PC-9 (cell line): ENCODE results near the gene MRPL58. TPM values are rescaled to one million over a fixed set of nuclear protein-coding genes. Genes with fewer than 3 reads are reported as not detected.

Experiments
- BruUV-seq: library from RNA; stranded (reverse); fragments of 400-500 nt; replicated peaks from 2 replicates; lab custom pipeline; 2021; lab: Mats Ljungman, UMichigan
- CTCF ChIA-PET: fragments of 300-600 bp; sonication (Branson Sonifier 250); formaldehyde crosslinking; loops from one replicate; lab custom pipeline; 2022; ENCODE audit warnings: antibody characterized with exemption; lab: Charles Lee
- POLR2A ChIA-PET: fragments of 300-600 bp; sonication (Branson Sonifier 250); formaldehyde crosslinking; loops from one replicate; lab custom pipeline; 2022; ENCODE audit warnings: antibody characterized with exemption; ENCODE audit not compliant: unreplicated experiment; lab: Charles Lee
- DNase-seq, 2 experiments: peaks; one replicate each; pipeline versions ENCODE4 v3.0.0 to v3.0.0-alpha.2; 2015 to 2022; ENCODE audit warnings: mixed read lengths in 1 of 2
- H2AFZ ChIP-seq: fragments of 200-600 bp; sonication (generic); 2 replicates; pipeline ENCODE4 v1.8.1; 2017; ENCODE audit warnings: antibody characterized with exemption
- H3F3A ChIP-seq: fragments of 200-600 bp; sonication (generic); 2 replicates; pipeline ENCODE4 v1.8.1; 2017; ENCODE audit warnings: antibody characterized with exemption, mild to moderate bottlenecking, low read depth; ENCODE audit not compliant: insufficient read depth
- H3K27ac ChIP-seq: fragments of 200-600 bp; sonication (generic); 2 replicates; pipeline ENCODE4 v1.6.1; 2016; ENCODE audit warnings: mixed run types
- H3K27me3 ChIP-seq: fragments of 200-600 bp; sonication (generic); 2 replicates; pipeline ENCODE4 v1.6.1; 2016; ENCODE audit warnings: low read depth, mixed run types; ENCODE audit not compliant: insufficient read depth
- H3K36me3 ChIP-seq: fragments of 200-600 bp; sonication (generic); 2 replicates; pipeline ENCODE4 v1.6.1; 2016; ENCODE audit warnings: low read depth, mixed run types
- H3K4me1 ChIP-seq: fragments of 200-600 bp; sonication (generic); replicated peaks from 2 replicates; pipeline ENCODE4 v1.6.1; 2016; ENCODE audit warnings: mixed run types; ENCODE audit not compliant: insufficient read depth
- H3K4me2 ChIP-seq: fragments of 200-600 bp; sonication (generic); 2 replicates; pipeline ENCODE4 v1.6.1; 2017; ENCODE audit warnings: mixed run types
- H3K4me3 ChIP-seq: fragments of 200-600 bp; sonication (generic); 2 replicates; pipeline ENCODE4 v1.6.1; 2016; ENCODE audit warnings: mixed run types
- H3K79me2 ChIP-seq: fragments of 200-600 bp; sonication (generic); 2 replicates; pipeline ENCODE4 v1.6.1; 2017; ENCODE audit warnings: low read depth, mixed run types
- H3K9me2 ChIP-seq: fragments of 200-600 bp; sonication (generic); 2 replicates; pipeline ENCODE4 v1.8.1; 2017; ENCODE audit warnings: mild to moderate bottlenecking; ENCODE audit not compliant: insufficient read depth
- H3K9me3 ChIP-seq: fragments of 200-600 bp; sonication (generic); 2 replicates; pipeline ENCODE4 v1.8.1; 2016; ENCODE audit warnings: low read depth; ENCODE audit not compliant: insufficient read depth
- H4K20me1 ChIP-seq: fragments of 200-600 bp; sonication (generic); 2 replicates; pipeline ENCODE4 v1.8.1; 2017; ENCODE audit not compliant: insufficient read depth
- EZH2 ChIP-seq: fragments of 200-600 bp; sonication (generic); IDR thresholded peaks from 2 replicates; pipeline ENCODE4 v1.8.0; 2017; ENCODE audit warnings: antibody characterized with exemption, low read depth
- intact Hi-C: fragments of 100-400 bp; cut with micrococcal nuclease; formaldehyde crosslinking; loops from one replicate; pipeline ENCODE4 v1.10.0; 2022; ENCODE audit not compliant: unreplicated experiment
- total RNA-seq: library from RNA; stranded (reverse); gene quantifications from 2 replicates; pipeline ENCODE4 v1.2.3, GENCODE V29; 2021
- TF ChIP-seq, protein P1 (sequence below): fragments of 200-600 bp; sonication (generic); conservative IDR thresholded peaks from 2 replicates; pipeline ENCODE4 v1.6.1; 2017; ENCODE audit warnings: mixed run types, antibody characterized with exemption, mild to moderate bottlenecking, moderate library complexity

MRPL58 gene
- total RNA-seq, 1 experiment from 2014 or later: 48.4 TPM

DNA sequence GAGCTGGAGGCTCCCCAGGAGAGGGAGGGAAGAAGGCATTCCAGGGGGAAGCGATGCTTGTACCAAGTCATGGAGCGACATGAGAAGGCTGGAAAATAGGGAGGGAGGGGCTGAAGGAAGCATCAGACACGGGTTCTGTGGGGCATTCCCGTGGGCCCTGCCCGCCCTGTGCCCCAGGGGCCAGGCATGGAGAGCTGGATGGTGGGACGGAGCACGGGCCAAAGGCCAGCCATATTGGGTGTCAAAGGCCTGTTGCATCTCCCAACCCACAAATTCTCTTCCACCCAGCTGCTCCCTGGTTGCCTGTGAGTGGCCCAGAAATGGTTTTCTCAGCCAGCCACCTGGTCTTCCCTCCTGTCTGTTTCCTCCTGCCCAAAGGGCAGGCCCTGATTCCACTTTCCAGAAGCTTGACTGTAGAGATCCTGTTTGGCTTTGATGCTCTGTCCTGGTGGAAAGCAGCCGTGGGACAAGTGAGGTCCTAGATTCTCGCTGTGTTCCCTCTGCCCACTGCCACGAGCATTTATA lies 21.8 kb upstream of the MRPL58 start:
- H3K36me3 ChIP-seq: no peaks in the 10 kb centered on the region
- BruUV-seq: TSS peak; percentile 60
- H2AFZ ChIP-seq: no peak overlapping the region
- no peaks in the 10 kb centered on the region for H3K9me3 ChIP-seq
- H3F3A ChIP-seq: peaks cover 52% of the 10 kb centered on the region; the same call in 1 of the 2 replicates
- H3K4me2 ChIP-seq: no peak overlapping the region
- intact Hi-C loops: no loop called here
- no peaks in the 10 kb centered on the region for H4K20me1 ChIP-seq
- no peak for TF ChIP-seq EZH2
- TF ChIP-seq, protein P1, sequence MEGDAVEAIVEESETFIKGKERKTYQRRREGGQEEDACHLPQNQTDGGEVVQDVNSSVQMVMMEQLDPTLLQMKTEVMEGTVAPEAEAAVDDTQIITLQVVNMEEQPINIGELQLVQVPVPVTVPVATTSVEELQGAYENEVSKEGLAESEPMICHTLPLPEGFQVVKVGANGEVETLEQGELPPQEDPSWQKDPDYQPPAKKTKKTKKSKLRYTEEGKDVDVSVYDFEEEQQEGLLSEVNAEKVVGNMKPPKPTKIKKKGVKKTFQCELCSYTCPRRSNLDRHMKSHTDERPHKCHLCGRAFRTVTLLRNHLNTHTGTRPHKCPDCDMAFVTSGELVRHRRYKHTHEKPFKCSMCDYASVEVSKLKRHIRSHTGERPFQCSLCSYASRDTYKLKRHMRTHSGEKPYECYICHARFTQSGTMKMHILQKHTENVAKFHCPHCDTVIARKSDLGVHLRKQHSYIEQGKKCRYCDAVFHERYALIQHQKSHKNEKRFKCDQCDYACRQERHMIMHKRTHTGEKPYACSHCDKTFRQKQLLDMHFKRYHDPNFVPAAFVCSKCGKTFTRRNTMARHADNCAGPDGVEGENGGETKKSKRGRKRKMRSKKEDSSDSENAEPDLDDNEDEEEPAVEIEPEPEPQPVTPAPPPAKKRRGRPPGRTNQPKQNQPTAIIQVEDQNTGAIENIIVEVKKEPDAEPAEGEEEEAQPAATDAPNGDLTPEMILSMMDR: no peak
- POLR2A ChIA-PET: no interaction called here
- no peaks in the 10 kb centered on the region for H3K27me3 ChIP-seq
- CTCF ChIA-PET: interaction anchor here (2.4 kb wide), 1 partner anchor 22 kb away, joined by 7 read pairs; the partner anchor contains the start of gene MRPL58
- no peak for DNase-seq
- no peaks in the 10 kb centered on the region for H3K79me2 ChIP-seq
- H3K4me1 ChIP-seq: peaks cover 55% of the 10 kb centered on the region
- no peaks in the 10 kb centered on the region for H3K9me2 ChIP-seq
- H3K27ac ChIP-seq: peak overlapping the region; percentile 80
- H3K4me3 ChIP-seq: no peak overlapping the region

DNA sequence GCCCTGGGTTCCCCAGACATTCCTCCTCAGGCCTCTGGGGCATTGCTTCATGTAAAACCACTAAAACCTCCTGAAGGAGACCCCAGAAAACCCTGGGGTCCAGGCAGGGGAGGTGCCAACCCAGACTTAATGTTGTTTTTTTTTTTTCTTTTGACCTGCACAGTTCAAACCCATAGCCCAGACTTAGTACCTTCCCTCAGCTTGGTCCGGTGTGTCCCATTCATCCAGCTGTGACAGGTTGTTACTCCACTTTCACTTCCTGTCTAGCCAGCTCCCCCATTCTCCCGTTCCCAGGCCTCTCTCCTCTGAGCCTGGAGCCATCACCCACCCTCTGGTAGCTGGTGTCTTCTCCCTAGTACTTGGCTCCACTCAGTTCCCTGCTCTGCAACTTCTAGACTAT lies 20.2 kb upstream of the MRPL58 start:
- TF ChIP-seq EZH2: no peak
- TF ChIP-seq, protein P1: no peak
- Histone ChIP-seq H4K20me1 (no peaks in the 10 kb centered on the region), H3K79me2 (no peaks in the 10 kb centered on the region), H3K27ac (peak overlapping the region; percentile 80), H3K9me2 (no peaks in the 10 kb centered on the region), H3K36me3 (no peaks in the 10 kb centered on the region), H3K4me2 (peak overlapping the region; percentile 64), H3K9me3 (no peaks in the 10 kb centered on the region), H2AFZ (no peak overlapping the region), H3K4me3 (no peak overlapping the region), H3K27me3 (no peaks in the 10 kb centered on the region), H3F3A (peaks cover 41% of the 10 kb centered on the region; the same call in 1 of the 2 replicates), H3K4me1 (peaks cover 44% of the 10 kb centered on the region)
- no TSS peak for BruUV-seq
- DNase-seq: peak in 1 of 2 experiments; percentile 31
- ChIA-PET POLR2A (interaction anchor here (0.5 to 1.3 kb wide), 4 partner anchors 9 to 119 kb away, joined by 3 to 8 read pairs (median 7); partner anchors contain the start of genes FDXR and MRPL58), CTCF (interaction anchor here (2.4 kb wide), 1 partner anchor 20 kb away, joined by 7 read pairs; the partner anchor contains the start of gene MRPL58)
- intact Hi-C loops: loop anchor here (2.0 kb wide), 1 partner anchor 17 kb away; no protein-coding TSS in a partner anchor

DNA sequence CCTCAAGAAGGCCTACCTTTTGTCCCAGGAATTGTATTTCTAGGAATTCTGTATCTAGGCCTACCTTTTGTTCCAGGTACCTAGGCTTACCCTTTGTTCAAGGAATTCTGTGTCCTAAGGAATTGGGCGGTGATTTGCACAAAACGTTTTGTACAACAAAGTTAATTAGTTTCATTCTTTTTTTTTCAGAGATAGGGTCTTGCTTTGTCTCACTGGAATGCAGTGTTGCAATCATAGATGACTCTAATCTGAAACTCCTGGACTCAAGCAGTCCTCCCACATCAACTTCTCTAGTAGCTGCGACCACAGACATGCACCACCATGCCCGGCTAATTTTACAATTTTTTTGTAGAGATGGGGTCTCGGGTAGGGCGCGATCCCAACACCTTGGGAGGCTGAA lies 18.0 kb upstream of the MRPL58 start:
- H3K9me3 ChIP-seq: no peaks in the 10 kb centered on the region
- no peak overlapping the region for H3K4me2 ChIP-seq
- ChIA-PET POLR2A (no interaction called here), CTCF (interaction anchor here (0.7 kb wide), 1 partner anchor 249 kb away, joined by 7 read pairs; no protein-coding TSS in a partner anchor)
- no TSS peak for BruUV-seq
- no peaks in the 10 kb centered on the region for H3K79me2 ChIP-seq
- no peaks in the 10 kb centered on the region for H3K27me3 ChIP-seq
- DNase-seq: no peak
- H3K9me2 ChIP-seq: no peaks in the 10 kb centered on the region
- H3K27ac ChIP-seq: peak overlapping the region; percentile 80
- no peaks in the 10 kb centered on the region for H4K20me1 ChIP-seq
- peaks cover 32% of the 10 kb centered on the region for H3K4me1 ChIP-seq
- no peak overlapping the region for H3K4me3 ChIP-seq
- H3K36me3 ChIP-seq: no peaks in the 10 kb centered on the region
- no peak overlapping the region for H2AFZ ChIP-seq
- H3F3A ChIP-seq: peaks cover 33% of the 10 kb centered on the region; the same call in 1 of the 2 replicates
- TF ChIP-seq EZH2: no peak
- TF ChIP-seq, protein P1: no peak
- intact Hi-C loops: no loop called here
